ENCODE results near the gene RRBP1. TPM values are rescaled to one million over a fixed set of nuclear protein-coding genes. Genes with fewer than 3 reads are reported as not detected.

Gene RRBP1
- total and polyA plus RNA-seq, 2 of the 4 experiments (the other 2 are of a cell fraction) = 90.2 to 136 TPM

DNA sequence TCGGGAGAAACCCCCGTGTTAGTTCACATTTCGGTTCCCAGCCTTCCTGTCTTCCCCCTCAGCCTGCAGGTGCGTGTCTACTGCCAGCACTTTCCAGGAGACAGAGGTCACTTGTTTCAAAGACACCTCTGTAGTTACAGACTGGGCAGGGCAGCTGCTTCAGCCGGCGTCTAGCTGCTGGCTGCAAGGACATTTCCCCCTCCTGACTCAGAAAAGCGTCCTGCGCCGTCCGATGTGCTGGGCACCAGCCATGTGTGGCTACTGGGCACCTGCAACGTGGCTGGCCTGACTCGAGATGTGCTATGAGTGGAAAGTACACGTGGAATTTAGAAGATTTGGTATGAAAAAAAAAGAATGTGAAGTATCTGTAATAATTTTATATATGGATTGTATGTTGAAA, 37.6 kb downstream of the RRBP1 start:
- TF ChIP-seq RFX5 (IDR thresholded peaks at IDR 0.05; ENCODE audit: low read depth, low read length) = no peak
- TF ChIP-seq RAD21 (IDR thresholded peaks at IDR 0.05; ENCODE audit: low read length) = no peak
- no peak for TF ChIP-seq POLR2A (IDR thresholded peaks at IDR 0.05; ENCODE audit: low read depth, low read length)
- TF ChIP-seq CHD1 (IDR thresholded peaks at IDR 0.05; ENCODE audit: low read depth, low read length) = no peak
- no peak for TF ChIP-seq BHLHE40 (IDR thresholded peaks at IDR 0.05; ENCODE audit: low read depth, low read length)
- TF ChIP-seq MAFK (IDR thresholded peaks at IDR 0.05; ENCODE audit: low read depth, low read length) = no peak
- TF ChIP-seq FOS (IDR thresholded peaks at IDR 0.05; ENCODE audit: low read depth, low read length) = no peak
- no TSS peak for BruUV-seq (replicated peaks)
- no peak overlapping the region for H2BK120ac ChIP-seq (ENCODE audit: low read depth, low read length)
- no peak overlapping the region for H3K9ac ChIP-seq (ENCODE audit: low read depth, low read length)
- H3K4me1 ChIP-seq (ENCODE audit: control insufficient read depth, insufficient read depth, low read length) = peaks cover 24% of the 10 kb centered on the region; the same call in 1 of the 2 replicates
- H2BK15ac ChIP-seq (ENCODE audit: low read depth, low read length) = no peak overlapping the region
- H4K91ac ChIP-seq (ENCODE audit: insufficient read depth, low read depth, low read length) = no peak overlapping the region
- ChIA-PET CTCF (no interaction called here), POLR2A (ENCODE audit: unreplicated experiment) (no interaction called here)
- no peak overlapping the region for H4K8ac ChIP-seq (ENCODE audit: low read depth in 2 of 2, low read length in 2 of 2)
- no peak overlapping the region for H3K4ac ChIP-seq (ENCODE audit: low read depth, low read length)
- ATAC-seq (ENCODE audit: low read depth) (no peak), DNase-seq (no peak)
- intact Hi-C loops (cut with micrococcal nuclease) (no loop called here), in situ Hi-C loops (cut with MboI; ENCODE audit: low sequenced_read_pairs) (loop anchor here (25.0 kb wide), 1 partner anchor 493 kb away; the partner anchor contains the start of genes KAT14 and PET117), dilution Hi-C loops (cut with HindIII; ENCODE audit: low sequenced_read_pairs, unreplicated experiment) (no loop called here)
- no peaks in the 10 kb centered on the region for H3K9me3 ChIP-seq (ENCODE audit: control insufficient read depth, insufficient read depth, low read length)
- peaks cover 51% of the 10 kb centered on the region for H3K36me3 ChIP-seq (ENCODE audit: control insufficient read depth, insufficient read depth, low read length)
- H4K20me1 ChIP-seq (ENCODE audit: insufficient read depth, low read length) = peaks cover 100% of the 10 kb centered on the region
- peaks cover 28 to 97% of the 10 kb centered on the region in 2 experiments for H3K79me1 ChIP-seq (ENCODE audit: low read depth in 1 of 2, low read length in 2 of 2)
- no peak overlapping the region for H3K23ac ChIP-seq (ENCODE audit: low read depth, low read length)
- H2AK5ac ChIP-seq (ENCODE audit: low read depth, low read length) = no peak overlapping the region
- H3K4me2 ChIP-seq (ENCODE audit: low read depth, low read length) = no peak overlapping the region
- H3K14ac ChIP-seq (replicated peaks; ENCODE audit: low read depth, low read length) = no peak overlapping the region
- H3K9me1 ChIP-seq (ENCODE audit: insufficient read depth, low read length) = peaks cover 10% of the 10 kb centered on the region
- H2BK5ac ChIP-seq (ENCODE audit: low read depth, low read length, poor library complexity, severe bottlenecking) = no peak overlapping the region
- H2AK9ac ChIP-seq (replicated peaks; ENCODE audit: low read depth, low read length, poor library complexity) = no peak overlapping the region
- no peak overlapping the region for H2BK20ac ChIP-seq (ENCODE audit: low read depth, low read length)
- H3K18ac ChIP-seq (ENCODE audit: low read depth, low read length) = no peak overlapping the region
- H3K4me3 ChIP-seq (ENCODE audit: insufficient read depth, low read depth, low read length) = no peak overlapping the region
- H2AFZ ChIP-seq (replicated peaks; ENCODE audit: low read length, poor library complexity) = no peak overlapping the region
- no peaks in the 10 kb centered on the region for H3K27me3 ChIP-seq (ENCODE audit: control insufficient read depth, insufficient read depth, low read length)
- no peak overlapping the region for H4K5ac ChIP-seq (ENCODE audit: low read depth, low read length)
- no peak overlapping the region for H3K56ac ChIP-seq (ENCODE audit: extremely low read depth, insufficient read depth, low read length)
- H3K27ac ChIP-seq (ENCODE audit: insufficient read depth, low read length) = no peak overlapping the region
- 64 to 100% methylated on average over 1 to 10 of the region's 13 CpGs for WGBS, 2 experiments (ENCODE audit: extremely low coverage in 2 of 2, insufficient read length in 1 of 2)
